Karpas-422 (cell line): ENCODE data around the gene ERCC2. TPM values are rescaled to one million over a fixed set of nuclear protein-coding genes. Genes with fewer than 3 reads are reported as not detected.

Source experiments
- DNase-seq: peaks from one replicate; pipeline ENCODE4 v3.0.0-alpha.2; 2015
- H2AFZ ChIP-seq: fragments of 200-600 bp; sonication (generic); 2 replicates; pipeline ENCODE4 v1.6.1; 2014; ENCODE audit warnings: antibody characterized with exemption, low read length, mixed read lengths
- H3K27ac ChIP-seq: fragments of 200-600 bp; sonication (generic); 2 replicates; pipeline ENCODE4 v1.5.1; 2014; ENCODE audit warnings: mild to moderate bottlenecking, low read length, moderate library complexity
- H3K27me3 ChIP-seq: fragments of 200-600 bp; sonication (generic); 2 replicates; pipeline ENCODE4 v1.6.1; 2014; ENCODE audit warnings: low read length, mixed read lengths
- H3K36me3 ChIP-seq: fragments of 200-600 bp; sonication (generic); 2 replicates; pipeline ENCODE4 v1.6.1; 2014; ENCODE audit warnings: low read length, mixed read lengths; ENCODE audit not compliant: insufficient read depth
- H3K4me1 ChIP-seq: fragments of 200-600 bp; sonication (generic); 2 replicates; pipeline ENCODE4 v1.6.1; 2014; ENCODE audit warnings: mild to moderate bottlenecking, low read length, mixed read lengths
- H3K4me2 ChIP-seq: fragments of 200-600 bp; sonication (generic); 2 replicates; pipeline ENCODE4 v1.6.1; 2014; ENCODE audit warnings: low read length, low read depth, mild to moderate bottlenecking; ENCODE audit not compliant: poor library complexity, severe bottlenecking
- H3K4me3 ChIP-seq: fragments of 200-600 bp; sonication (generic); 2 replicates; pipeline ENCODE4 v1.5.1; 2014; ENCODE audit warnings: mild to moderate bottlenecking, antibody characterized with exemption, low read length, mixed read lengths
- H3K79me2 ChIP-seq: fragments of 200-600 bp; sonication (generic); 2 replicates; pipeline ENCODE4 v1.6.1; 2014; ENCODE audit warnings: mild to moderate bottlenecking, low read length, mixed read lengths
- H3K9ac ChIP-seq: fragments of 200-600 bp; sonication (generic); 2 replicates; pipeline ENCODE4 v1.6.0; 2014; ENCODE audit warnings: low read length
- H3K9me2 ChIP-seq: fragments of 200-600 bp; sonication (generic), shearing (Covaris generic); replicated peaks from 2 replicates; pipeline ENCODE4 v1.6.0; 2014; ENCODE audit warnings: mild to moderate bottlenecking, low read length, moderate library complexity; ENCODE audit not compliant: insufficient read depth
- H3K9me3 ChIP-seq: fragments of 300-700, 200-600 bp; sonication (generic); 2 replicates; pipeline ENCODE4 v1.6.1; 2014; ENCODE audit warnings: low read length, mixed read lengths
- H4K20me1 ChIP-seq: fragments of 200-600 bp; sonication (generic); 2 replicates; pipeline ENCODE4 v1.6.1; 2014; ENCODE audit warnings: mild to moderate bottlenecking, antibody characterized with exemption, low read length, low read depth; ENCODE audit not compliant: insufficient read depth
- total RNA-seq: library from RNA; depleted of rRNA; stranded (reverse); fragments of >200 nt; shearing (Covaris generic); gene quantifications from 2 replicates; pipeline ENCODE4 v1.2.3, GENCODE V29; 2014; ENCODE audit warnings: low replicate concordance

Gene ERCC2
- total RNA-seq, 1 experiment from 2014 or later = 23.4 TPM

- no peak overlapping the region for H3K4me3 ChIP-seq
- H3K4me1 ChIP-seq = peaks cover 8% of the 10 kb centered on the region
- no peaks in the 10 kb centered on the region for H4K20me1 ChIP-seq
- no peaks in the 10 kb centered on the region for H3K9me2 ChIP-seq
- no peaks in the 10 kb centered on the region for H3K36me3 ChIP-seq
- no peak overlapping the region for H3K9ac ChIP-seq
- H3K27ac ChIP-seq = no peak overlapping the region
- peaks cover 16% of the 10 kb centered on the region for H3K79me2 ChIP-seq
- no peak overlapping the region for H3K4me2 ChIP-seq
- no peaks in the 10 kb centered on the region for H3K27me3 ChIP-seq
- DNase-seq = no peak
- H2AFZ ChIP-seq = no peak overlapping the region
- H3K9me3 ChIP-seq = no peaks in the 10 kb centered on the region
Observed at GRCh38 chr19:45364696-45365095, 5.7 kb downstream of the ERCC2 start.

- Histone ChIP-seq H4K20me1 (no peaks in the 10 kb centered on the region), H3K4me1 (peaks cover under 1% of the 10 kb centered on the region), H3K27me3 (no peaks in the 10 kb centered on the region), H2AFZ (no peak overlapping the region), H3K4me2 (no peak overlapping the region), H3K27ac (no peak overlapping the region), H3K9me3 (no peaks in the 10 kb centered on the region), H3K9me2 (no peaks in the 10 kb centered on the region), H3K9ac (no peak overlapping the region), H3K36me3 (no peaks in the 10 kb centered on the region), H3K79me2 (peaks cover 9% of the 10 kb centered on the region), H3K4me3 (no peak overlapping the region)
- DNase-seq = no peak
Observed at GRCh38 chr19:45363861-45364459, 6.4 kb downstream of the ERCC2 start.

- Histone ChIP-seq H3K36me3 (no peaks in the 10 kb centered on the region), H3K4me3 (no peak overlapping the region), H3K9ac (no peak overlapping the region), H2AFZ (no peak overlapping the region), H3K27ac (no peak overlapping the region), H3K4me2 (no peak overlapping the region), H3K27me3 (no peaks in the 10 kb centered on the region), H3K4me1 (no peaks in the 10 kb centered on the region), H3K9me2 (no peaks in the 10 kb centered on the region), H3K9me3 (no peaks in the 10 kb centered on the region), H4K20me1 (no peaks in the 10 kb centered on the region), H3K79me2 (no peaks in the 10 kb centered on the region)
- DNase-seq = no peak
Observed at GRCh38 chr19:45362291-45362690, 8.1 kb downstream of the ERCC2 start.

GRCh38 chr19:45361608-45362007 lies 8.8 kb downstream of the ERCC2 start:
- no peaks in the 10 kb centered on the region for H3K9me3 ChIP-seq
- H3K9me2 ChIP-seq = no peaks in the 10 kb centered on the region
- H3K27me3 ChIP-seq = no peaks in the 10 kb centered on the region
- no peak overlapping the region for H3K27ac ChIP-seq
- H4K20me1 ChIP-seq = no peaks in the 10 kb centered on the region
- DNase-seq = no peak
- H3K79me2 ChIP-seq = no peaks in the 10 kb centered on the region
- no peak overlapping the region for H3K4me2 ChIP-seq
- H2AFZ ChIP-seq = no peak overlapping the region
- H3K36me3 ChIP-seq = no peaks in the 10 kb centered on the region; the same call in 1 of the 2 replicates
- H3K9ac ChIP-seq = no peak overlapping the region
- no peak overlapping the region for H3K4me3 ChIP-seq
- H3K4me1 ChIP-seq = no peaks in the 10 kb centered on the region

GRCh38 chr19:45358213-45358792 lies 12.1 kb downstream of the ERCC2 start:
- no peaks in the 10 kb centered on the region for H3K4me1 ChIP-seq
- H3K27me3 ChIP-seq = no peaks in the 10 kb centered on the region
- H3K9me2 ChIP-seq = no peaks in the 10 kb centered on the region
- H3K36me3 ChIP-seq = peaks cover 5% of the 10 kb centered on the region; the same call in 1 of the 2 replicates
- no peak overlapping the region for H3K4me2 ChIP-seq
- H3K9ac ChIP-seq = no peak overlapping the region
- no peaks in the 10 kb centered on the region for H4K20me1 ChIP-seq
- no peak overlapping the region for H2AFZ ChIP-seq
- no peak for DNase-seq
- no peaks in the 10 kb centered on the region for H3K9me3 ChIP-seq
- no peak overlapping the region for H3K27ac ChIP-seq
- no peak overlapping the region for H3K4me3 ChIP-seq
- H3K79me2 ChIP-seq = no peaks in the 10 kb centered on the region

- no peak for DNase-seq
- Histone ChIP-seq H3K4me2 (no peak overlapping the region), H3K36me3 (peaks cover 5% of the 10 kb centered on the region; the same call in 1 of the 2 replicates), H3K9me2 (no peaks in the 10 kb centered on the region), H2AFZ (no peak overlapping the region), H3K27ac (no peak overlapping the region), H4K20me1 (no peaks in the 10 kb centered on the region), H3K4me3 (no peak overlapping the region), H3K79me2 (no peaks in the 10 kb centered on the region), H3K9me3 (no peaks in the 10 kb centered on the region), H3K27me3 (no peaks in the 10 kb centered on the region), H3K4me1 (no peaks in the 10 kb centered on the region), H3K9ac (no peak overlapping the region)
Observed at GRCh38 chr19:45357445-45357783, 13.0 kb downstream of the ERCC2 start.

- H4K20me1 ChIP-seq = no peaks in the 10 kb centered on the region
- peaks cover 5% of the 10 kb centered on the region; the same call in 1 of the 2 replicates for H3K36me3 ChIP-seq
- no peak overlapping the region for H3K9ac ChIP-seq
- no peaks in the 10 kb centered on the region for H3K9me2 ChIP-seq
- no peak overlapping the region for H2AFZ ChIP-seq
- no peak overlapping the region for H3K4me2 ChIP-seq
- no peaks in the 10 kb centered on the region for H3K9me3 ChIP-seq
- DNase-seq = no peak
- H3K27ac ChIP-seq = no peak overlapping the region
- no peaks in the 10 kb centered on the region for H3K27me3 ChIP-seq
- no peak overlapping the region for H3K4me3 ChIP-seq
- no peaks in the 10 kb centered on the region for H3K79me2 ChIP-seq
- no peaks in the 10 kb centered on the region for H3K4me1 ChIP-seq
Observed at GRCh38 chr19:45356760-45357444, 13.5 kb downstream of the ERCC2 start.

GRCh38 chr19:45355910-45356309 lies 14.5 kb downstream of the ERCC2 start:
- no peak overlapping the region for H2AFZ ChIP-seq
- H3K4me2 ChIP-seq = no peak overlapping the region
- peaks cover 5% of the 10 kb centered on the region; the same call in 1 of the 2 replicates for H3K36me3 ChIP-seq
- DNase-seq = no peak
- H3K9ac ChIP-seq = no peak overlapping the region
- H3K9me3 ChIP-seq = no peaks in the 10 kb centered on the region
- H3K79me2 ChIP-seq = no peaks in the 10 kb centered on the region
- no peaks in the 10 kb centered on the region for H4K20me1 ChIP-seq
- H3K27me3 ChIP-seq = no peaks in the 10 kb centered on the region
- H3K4me3 ChIP-seq = no peak overlapping the region
- no peaks in the 10 kb centered on the region for H3K9me2 ChIP-seq
- H3K27ac ChIP-seq = no peak overlapping the region
- H3K4me1 ChIP-seq = no peaks in the 10 kb centered on the region
